HG02870 (cell line): ENCODE results near the gene DCAF10.
A peak's percentile ranks its signal among the peaks of the same experiment; 100 is the strongest.
"Not testable (repeated sequence)": the region's sequence is repeated elsewhere in the genome, so short reads cannot be mapped to it uniquely, and the experiment has no call there.

ENCODE experiments used
- ATAC-seq: cut with Tn5 transposase; IDR thresholded peaks from one replicate; pipeline ENCODE4 v1.9.1; 2021; ENCODE audit warnings: mild to moderate bottlenecking, moderate library complexity; ENCODE audit not compliant: unreplicated experiment

Gene DCAF10

DNA sequence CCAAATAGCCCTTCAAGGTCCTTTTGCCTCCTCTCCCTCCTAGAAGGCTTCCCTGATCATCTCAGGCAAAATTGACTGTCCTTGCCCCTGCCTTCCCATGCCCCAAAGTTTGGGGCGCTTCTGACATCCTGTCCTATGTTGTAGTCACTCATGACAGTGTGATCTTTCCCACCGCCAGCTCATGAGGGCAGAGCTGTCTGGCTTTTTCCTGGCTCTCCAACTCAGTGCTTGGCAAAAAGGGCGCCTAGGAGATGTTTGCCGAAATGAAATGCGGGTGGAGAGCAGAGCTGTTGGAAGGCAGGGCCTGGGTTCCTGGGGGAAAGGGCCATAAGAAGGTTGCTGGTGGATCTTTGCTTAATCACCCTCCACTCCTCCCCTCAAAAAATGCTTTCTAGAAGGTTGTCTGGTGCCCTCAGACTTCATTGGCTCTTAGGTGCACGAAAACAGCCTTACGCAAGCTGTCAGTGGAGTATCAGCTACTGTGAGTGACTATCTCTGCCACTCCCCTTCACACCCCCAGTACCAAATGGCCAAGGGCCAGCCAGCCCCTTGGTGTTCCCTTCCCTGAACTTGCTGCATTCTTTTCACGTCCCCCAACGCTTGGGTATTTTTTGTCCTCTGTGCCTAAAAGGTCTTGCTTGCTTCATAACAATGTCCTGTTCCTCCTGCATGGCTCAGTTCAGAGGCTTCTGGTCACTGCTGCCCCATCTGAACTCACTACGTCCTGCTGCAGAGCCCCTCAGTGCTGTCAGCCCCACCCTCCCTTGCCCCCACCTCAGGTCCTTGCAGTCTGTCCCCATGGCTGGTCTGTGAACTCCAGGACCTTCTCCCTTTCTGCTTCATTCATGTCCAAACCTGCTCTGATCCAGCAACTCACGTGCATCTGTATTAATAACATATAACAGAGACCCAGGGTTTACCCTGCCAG is 106.0 kb downstream of the DCAF10 start:
- ATAC-seq, result no peak

DNA sequence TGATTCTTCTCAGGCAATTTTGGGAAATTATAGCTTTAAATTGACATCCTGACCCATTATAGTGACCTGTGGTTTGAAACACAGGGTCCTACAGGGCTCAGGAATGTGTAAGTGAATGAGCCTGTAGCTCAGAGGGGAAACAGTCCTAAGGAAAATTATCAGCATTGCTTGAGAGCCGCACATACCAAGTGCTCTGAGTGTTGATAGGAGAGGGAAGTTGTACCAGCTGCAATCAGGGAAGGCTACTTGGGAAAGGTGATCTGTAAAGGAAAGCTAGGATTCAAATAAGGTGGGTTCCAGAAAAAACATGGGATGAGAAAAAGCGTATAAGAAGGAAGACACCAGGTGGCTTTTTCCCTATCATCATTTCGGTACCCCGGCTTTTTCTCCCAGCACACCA is 107.7 kb downstream of the DCAF10 start:
- ATAC-seq, result no peak

GRCh38 chr9:37908698-37909186 is 108.1 kb downstream of the DCAF10 start:
- ATAC-seq, result no peak

- ATAC-seq, result no peak
These were observed 108.7 kb downstream of the DCAF10 start for GRCh38 chr9:37909326-37909725.

DNA sequence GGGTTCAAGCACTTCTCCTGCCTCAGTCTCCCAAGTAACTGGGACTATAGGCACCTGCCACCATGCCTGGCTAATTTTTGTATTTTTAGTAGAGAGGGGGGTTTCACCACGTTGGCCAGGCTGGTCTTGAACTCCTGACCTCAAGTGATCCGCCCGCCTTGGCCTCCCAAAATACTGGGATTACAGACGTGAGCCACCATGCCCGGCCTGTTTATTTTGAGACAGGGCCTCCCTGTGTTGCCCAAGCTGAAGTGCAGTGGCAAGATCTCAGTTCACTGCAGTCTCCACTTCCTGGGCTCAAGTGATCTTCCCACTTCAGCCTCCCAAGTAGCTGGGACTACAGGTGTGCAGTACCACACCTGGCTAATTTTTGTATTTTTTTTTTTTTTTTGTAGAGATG is 109.2 kb downstream of the DCAF10 start:
- ATAC-seq, result not testable (repeated sequence)

- ATAC-seq, result no peak
These were observed 109.7 kb downstream of the DCAF10 start for GRCh38 chr9:37910271-37910670.

- no peak for ATAC-seq
These were observed 110.7 kb downstream of the DCAF10 start for GRCh38 chr9:37911271-37911681.

DNA sequence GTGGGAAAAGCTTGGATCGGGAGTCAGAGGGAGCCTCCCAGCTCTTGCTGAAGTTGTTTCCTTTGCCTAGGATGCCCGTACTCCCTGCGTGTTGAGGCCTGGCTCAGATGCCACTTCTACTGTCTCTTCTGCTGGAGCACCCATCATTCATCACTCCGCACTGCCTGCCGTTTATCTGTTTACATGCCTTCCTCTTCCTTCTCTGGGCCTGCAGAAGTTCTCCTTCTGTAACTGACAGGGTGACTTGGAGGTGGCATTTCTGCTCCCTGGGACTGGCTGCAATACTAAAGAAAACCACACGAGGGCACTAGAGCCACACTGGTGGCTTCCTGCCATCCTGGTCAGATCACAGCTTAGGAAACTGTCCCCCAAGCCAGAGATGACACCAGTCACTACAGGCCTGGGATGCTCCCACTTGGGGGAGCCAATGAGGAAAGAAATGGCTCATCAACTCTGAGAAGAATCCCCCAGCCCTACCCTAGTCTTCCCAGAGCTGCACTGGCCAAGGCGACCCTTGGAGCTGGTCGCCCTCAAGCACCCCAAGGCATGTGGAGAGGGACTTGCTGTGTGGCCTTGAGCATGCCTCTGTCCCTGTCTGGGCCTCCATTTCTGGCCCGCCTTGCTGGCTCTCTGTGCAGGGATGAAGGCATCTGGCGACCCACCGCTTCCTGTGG is 113.0 kb downstream of the DCAF10 start:
- ATAC-seq, result peak; percentile 62

DNA sequence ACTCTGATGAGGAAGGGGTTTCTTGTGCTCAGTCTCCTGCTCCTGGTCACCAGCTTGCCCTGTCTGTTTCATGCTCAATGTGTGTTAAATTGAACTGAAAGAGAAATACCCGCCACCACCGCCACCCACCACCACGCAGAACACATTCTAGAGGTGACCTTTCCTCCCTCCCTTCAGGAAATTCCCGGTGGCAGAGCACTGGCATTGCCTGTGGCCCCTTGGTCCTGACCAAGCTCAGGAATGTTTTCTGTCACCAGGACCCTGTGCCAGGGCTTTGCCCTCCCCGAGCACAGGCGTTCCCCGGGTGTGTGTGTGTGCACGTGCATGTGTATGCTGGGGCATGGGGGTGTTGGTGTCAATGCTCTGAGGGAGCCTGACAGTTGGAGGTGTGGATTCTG is 113.6 kb downstream of the DCAF10 start:
- ATAC-seq, result no peak

DNA sequence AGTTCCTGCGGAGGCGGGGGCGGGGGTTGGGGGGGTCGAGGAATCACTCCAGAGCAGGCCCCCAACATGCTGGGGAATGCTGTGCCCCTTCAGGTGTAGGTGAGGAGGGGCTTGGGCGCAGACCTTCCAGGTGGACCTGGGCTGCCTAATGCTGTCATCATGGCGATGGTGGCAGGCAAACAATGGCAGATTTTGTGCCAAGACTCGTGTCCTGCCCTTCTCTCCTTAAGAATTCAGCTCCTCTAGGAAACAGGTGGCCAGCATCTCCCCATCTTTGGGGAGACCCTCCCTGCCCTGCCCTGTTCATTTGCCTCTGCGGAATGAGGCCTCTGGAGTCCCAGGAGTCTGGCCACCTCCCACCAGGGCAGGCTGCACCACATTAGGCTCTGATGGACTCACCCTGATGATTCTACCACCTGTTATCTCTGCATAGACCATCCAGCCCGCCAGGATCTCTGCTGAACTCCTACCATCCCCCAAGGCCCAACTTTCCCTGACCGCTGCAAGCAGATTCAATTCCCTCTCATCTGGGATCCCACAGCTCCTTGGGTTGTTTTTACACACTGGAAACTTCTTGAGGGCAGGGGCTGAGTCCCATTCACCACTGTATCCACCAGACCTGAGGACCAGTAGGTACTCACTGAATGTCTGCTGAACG is 114.2 kb downstream of the DCAF10 start:
- no peak for ATAC-seq

- ATAC-seq, result no peak
These were observed 115.4 kb downstream of the DCAF10 start for GRCh38 chr9:37915911-37916470.

- ATAC-seq, result no peak
These were observed 116.1 kb downstream of the DCAF10 start for GRCh38 chr9:37916471-37917312.
